Measurements from ENCODE around the gene AKR1A1. TPM values are rescaled to one million over a fixed set of nuclear protein-coding genes. Genes with fewer than 3 reads are reported as not detected.

The AKR1A1 gene
- total and polyA plus RNA-seq, 2 of the 8 experiments (the other 6 are each of a cell fraction or from before 2014, with no cell fraction given) = 344 to 435 TPM

GRCh38 chr1:45589861-45590260 lies 39.2 kb downstream of the AKR1A1 start:
- Histone ChIP-seq H4K91ac (replicated peaks; ENCODE audit: insufficient read length, low read length) (no peak overlapping the region), H3K4me1 (replicated peaks in 1 of 4; ENCODE audit: control insufficient read depth in 3 of 4, insufficient read depth in 4 of 4, low read length in 3 of 4) (peaks cover 0 to 12% (median 1%) of the 10 kb centered on the region in 4 experiments; a peak in 4 of 7 replicates), H3K18ac (ENCODE audit: extremely low read depth, low read length) (no peak overlapping the region), H3K14ac (ENCODE audit: insufficient read length) (no peak overlapping the region), H4K20me1 (replicated peaks in 1 of 2; ENCODE audit: control insufficient read depth in 1 of 2, insufficient read depth in 2 of 2, low read length in 2 of 2) (peaks cover 51 to 54% of the 10 kb centered on the region in 2 experiments), H4K8ac (ENCODE audit: extremely low read depth, insufficient read depth, low read length) (no peak overlapping the region), H2BK5ac (ENCODE audit: low read depth, low read length) (no peak overlapping the region), H4K5ac (ENCODE audit: insufficient read length, low read depth, low read length) (no peak overlapping the region), H3K4ac (replicated peaks; ENCODE audit: insufficient read length, low read depth, low read length) (no peak overlapping the region), H3K23me2 (ENCODE audit: low read depth, low read length) (peaks cover 9% of the 10 kb centered on the region; the same call in 1 of the 2 replicates), H3K9me3 (ENCODE audit: insufficient read depth in 2 of 2, low read depth in 1 of 2, low read length in 1 of 2) (no peaks in the 10 kb centered on the region), H3K36me3 (ENCODE audit: control insufficient read depth in 2 of 4, insufficient read depth in 4 of 4, low read length in 3 of 4) (peaks cover 25 to 58% (median 38%) of the 10 kb centered on the region in 4 experiments), H3K27me3 (replicated peaks in 1 of 4; ENCODE audit: control insufficient read depth in 3 of 4, extremely low read depth in 1 of 4, insufficient read depth in 3 of 4, low read length in 3 of 4) (no peaks in the 10 kb centered on the region), H3K23ac (ENCODE audit: insufficient read length) (no peak overlapping the region), H3K79me2 (ENCODE audit: control insufficient read depth in 1 of 2, insufficient read depth in 2 of 2, low read length in 2 of 2) (peaks cover 82 to 99% of the 10 kb centered on the region in 2 experiments), H3K27ac (ENCODE audit: low read depth, low read length) (no peak overlapping the region), H2AFZ (ENCODE audit: low read length) (no peak overlapping the region), H3K9ac (replicated peaks in 1 of 4; ENCODE audit: extremely low read depth in 1 of 4, low read depth in 3 of 4, low read length in 3 of 4) (no peak overlapping the region), H2BK12ac (ENCODE audit: low read depth, low read length) (no peak overlapping the region), H2BK15ac (ENCODE audit: low read length) (no peak overlapping the region), H2AK5ac (ENCODE audit: low read depth, low read length) (no peak overlapping the region), H3K4me3 (ENCODE audit: extremely low read depth in 1 of 4, insufficient read depth in 2 of 4, low read depth in 3 of 4, low read length in 4 of 4) (no peak overlapping the region), H3K79me1 (ENCODE audit: low read depth, low read length) (peaks cover 5% of the 10 kb centered on the region; the same call in 1 of the 2 replicates), H3K56ac (replicated peaks; ENCODE audit: insufficient read length, low read depth, low read length) (no peak overlapping the region), H3K4me2 (ENCODE audit: insufficient read depth in 1 of 2, low read depth in 2 of 2, low read length in 2 of 2) (no peak overlapping the region), H2BK20ac (ENCODE audit: low read length) (no peak overlapping the region), H2BK120ac (replicated peaks; ENCODE audit: low read depth, low read length) (no peak overlapping the region)
- DNase-seq (ENCODE audit: low read depth in 1 of 2, low spot score in 2 of 2) (no peak), FAIRE-seq (no peak)
- ChIA-PET CTCF (ENCODE audit: partially characterized antibody) (interaction anchor here (0.6 to 1.4 kb wide), 2 partner anchors 19 to 77 kb away, joined by 3 to 6 read pairs; no protein-coding TSS in a partner anchor), POLR2A (ENCODE audit: partially characterized antibody) (interaction anchor here (0.9 to 13.7 kb wide), 13 partner anchors 10 to 770 kb away, joined by 3 to 181 read pairs (median 4); partner anchors contain the start of gene PRDX1)
- 90% methylated on average over 1 of the region's 1 CpG; no CpG with 5 or more reads in 1 of the 2 experiments for WGBS, 2 experiments (ENCODE audit: extremely low coverage in 1 of 2, insufficient coverage in 1 of 2, insufficient read length in 1 of 2, insufficient replicate concordance in 2 of 2, low coverage in 1 of 2, low lambda C conversion rate in 2 of 2, missing lambda C conversion rate in 1 of 2)
- TF ChIP-seq BRCA1 (IDR thresholded peaks at IDR 0.05; ENCODE audit: low read depth, low read length) (no peak), SIRT6 (IDR thresholded peaks at IDR 0.05; ENCODE audit: low read length) (no peak), POU5F1 (IDR thresholded peaks at IDR 0.05; ENCODE audit: low read depth, low read length) (no peak), POLR2A (IDR thresholded peaks at IDR 0.05; ENCODE audit: control extremely low read depth in 1 of 2, low read depth in 2 of 2, low read length in 2 of 2) (no peak), ATF2 (IDR thresholded peaks at IDR 0.05; ENCODE audit: low read length) (no peak), GABPA (IDR thresholded peaks at IDR 0.05; ENCODE audit: borderline replicate concordance, insufficient read depth, low read length) (no peak), SIN3A (conservative IDR thresholded peaks at IDR 0.05 in 1 of 2, IDR thresholded peaks at IDR 0.05 in 1 of 2; ENCODE audit: low read depth in 1 of 2, low read length in 2 of 2) (no peak), TCF12 (IDR thresholded peaks at IDR 0.05; ENCODE audit: low read depth, low read length) (no peak), JUN (IDR thresholded peaks at IDR 0.05; ENCODE audit: low read depth, low read length) (no peak), RBBP5 (IDR thresholded peaks at IDR 0.05; ENCODE audit: borderline replicate concordance, low read depth, low read length) (no peak), MAX (IDR thresholded peaks at IDR 0.05) (no peak), E2F6 (IDR thresholded peaks at IDR 0.05) (no peak)
